GM12891 (cell line): ENCODE data around the gene RYR1.

ENCODE experiments used
- POLR2A ChIP-seq: IDR thresholded peaks from 2 replicates; pipeline ENCODE4 v1.6.1; 2011; ENCODE audit warnings: low read depth, low read length, control low read depth
- POLR2AphosphoS5 ChIP-seq: IDR thresholded peaks from 2 replicates; pipeline ENCODE4 v1.6.1; 2011; ENCODE audit warnings: low read depth, low read length, control low read depth
- TAF1 ChIP-seq: IDR thresholded peaks from 2 replicates; pipeline ENCODE4 v1.6.1; 2011; ENCODE audit warnings: low read depth, low read length, control low read depth

DNA sequence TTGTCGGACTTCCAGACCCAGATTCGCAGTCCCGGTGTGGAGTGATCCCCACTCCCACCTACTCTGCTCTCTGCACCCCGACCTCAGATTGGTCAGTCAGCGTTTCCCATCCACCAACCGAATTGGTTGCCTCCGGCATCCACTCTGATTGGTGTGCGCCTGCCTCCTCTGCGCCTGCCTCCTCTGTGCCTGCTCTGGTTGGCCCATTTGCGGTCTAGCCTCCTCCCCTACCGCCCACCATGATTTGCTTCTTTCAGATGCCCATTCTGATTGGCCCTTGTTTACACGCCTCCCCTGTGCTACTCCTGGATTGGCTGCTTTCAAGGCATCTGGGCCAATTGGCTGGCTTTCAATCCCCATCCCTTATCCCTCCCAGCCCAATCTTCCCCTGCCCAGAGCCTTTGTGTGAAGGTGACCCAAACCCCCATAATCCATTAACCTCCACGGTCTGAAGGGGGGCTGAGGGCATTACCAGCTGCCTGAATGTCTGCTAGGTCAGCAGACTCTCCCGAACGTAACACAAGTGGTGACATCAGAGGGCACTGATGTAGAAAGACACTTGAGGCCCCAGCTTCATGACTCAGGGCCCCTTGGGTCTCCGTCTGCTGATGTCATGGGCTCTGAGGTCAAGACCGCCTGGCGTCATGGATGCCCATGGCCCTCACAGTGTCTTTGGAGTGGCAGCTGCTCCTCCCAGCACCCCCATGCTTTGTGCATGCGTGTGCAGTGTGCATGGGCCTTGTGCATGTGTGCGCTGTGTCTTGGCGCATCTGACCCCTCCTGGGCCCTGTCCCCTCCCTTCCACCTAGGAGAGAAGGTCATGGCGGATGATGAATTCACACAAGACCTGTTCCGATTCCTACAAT lies 103.8 kb downstream of the RYR1 start:
- TF ChIP-seq POLR2AphosphoS5 (no peak), POLR2A (no peak), TAF1 (no peak)
